Calu3 (cell line): ENCODE measurements around the gene ARID3B. TPM values are rescaled to one million over a fixed set of nuclear protein-coding genes. Genes with fewer than 3 reads are reported as not detected.

ENCODE experiments used
- BruUV-seq: library from RNA; stranded (reverse); fragments of 400-500 nt; replicated peaks from 2 replicates; lab custom pipeline; 2021; lab: Mats Ljungman, UMichigan
- CTCF ChIA-PET: fragments of 300-600 bp; sonication (Branson Sonifier 250); formaldehyde crosslinking; loops from one replicate; lab custom pipeline; 2022; ENCODE audit warnings: antibody characterized with exemption; lab: Charles Lee
- DNase-seq: peaks from one replicate; pipeline ENCODE4 v3.0.0; 2022
- H3K27ac Mint-ChIP-seq: one replicate; pipeline ENCODE4 v1.8.0; 2022; ENCODE audit warnings: mixed read lengths; ENCODE audit not compliant: unreplicated experiment
- H3K27me3 Mint-ChIP-seq: one replicate; pipeline ENCODE4 v1.8.0; 2022; ENCODE audit warnings: mixed read lengths; ENCODE audit not compliant: unreplicated experiment
- H3K36me3 Mint-ChIP-seq: one replicate; pipeline ENCODE4 v1.8.0; 2022; ENCODE audit warnings: mild to moderate bottlenecking, moderate library complexity, mixed read lengths; ENCODE audit not compliant: insufficient read depth, unreplicated experiment
- H3K4me1 Mint-ChIP-seq: one replicate; pipeline ENCODE4 v1.8.0; 2022; ENCODE audit warnings: mild to moderate bottlenecking, low read depth, mixed read lengths; ENCODE audit not compliant: unreplicated experiment
- H3K4me3 Mint-ChIP-seq: one replicate; pipeline ENCODE4 v1.8.0; 2022; ENCODE audit warnings: mild to moderate bottlenecking, low read depth, moderate library complexity, mixed read lengths; ENCODE audit not compliant: unreplicated experiment
- H3K9me3 Mint-ChIP-seq: one replicate; pipeline ENCODE4 v1.8.0; 2022; ENCODE audit warnings: low read depth, mixed read lengths; ENCODE audit not compliant: unreplicated experiment
- CTCF ChIP-seq: fragments of 200-600 bp; IDR thresholded peaks from one replicate; pipeline ENCODE4 v1.8.0; 2022; ENCODE audit warnings: antibody characterized with exemption; ENCODE audit not compliant: unreplicated experiment
- intact Hi-C: fragments of 100-400 bp; cut with micrococcal nuclease; formaldehyde crosslinking; loops from one replicate; pipeline ENCODE4 v1.10.0; 2022; ENCODE audit not compliant: unreplicated experiment
- total RNA-seq: library from RNA; stranded (reverse); gene quantifications from 2 replicates; pipeline ENCODE4 v1.2.3, GENCODE V29; 2022

The ARID3B gene
- total RNA-seq, 1 experiment from 2014 or later: 10.6 TPM

GRCh38 chr15:74584204-74584603 lies 43.2 kb downstream of the ARID3B start:
- Mint-ChIP-seq H3K4me3 (no peak overlapping the region), H3K36me3 (peaks cover 6% of the 10 kb centered on the region), H3K4me1 (no peaks in the 10 kb centered on the region), H3K9me3 (no peaks in the 10 kb centered on the region), H3K27me3 (no peaks in the 10 kb centered on the region), H3K27ac (no peak overlapping the region)
- no peak for TF ChIP-seq CTCF
- no peak for DNase-seq
- intact Hi-C loops: no loop called here
- no TSS peak for BruUV-seq
- CTCF ChIA-PET: interaction anchor here (0.8 kb wide), 1 partner anchor 190 kb away, joined by 3 read pairs; no protein-coding TSS in a partner anchor

GRCh38 chr15:74584779-74585178 lies 43.8 kb downstream of the ARID3B start:
- no peak overlapping the region for H3K4me3 Mint-ChIP-seq
- H3K27ac Mint-ChIP-seq: no peak overlapping the region
- TF ChIP-seq CTCF: no peak
- intact Hi-C loops: no loop called here
- no peaks in the 10 kb centered on the region for H3K9me3 Mint-ChIP-seq
- BruUV-seq: no TSS peak
- DNase-seq: no peak
- H3K27me3 Mint-ChIP-seq: no peaks in the 10 kb centered on the region
- CTCF ChIA-PET: no interaction called here
- no peaks in the 10 kb centered on the region for H3K4me1 Mint-ChIP-seq
- peaks cover 6% of the 10 kb centered on the region for H3K36me3 Mint-ChIP-seq

GRCh38 chr15:74585191-74585590 lies 44.2 kb downstream of the ARID3B start:
- CTCF ChIA-PET: no interaction called here
- Mint-ChIP-seq H3K4me1 (no peaks in the 10 kb centered on the region), H3K36me3 (peaks cover 6% of the 10 kb centered on the region), H3K27me3 (no peaks in the 10 kb centered on the region), H3K4me3 (no peak overlapping the region), H3K9me3 (no peaks in the 10 kb centered on the region), H3K27ac (no peak overlapping the region)
- intact Hi-C loops: no loop called here
- no peak for DNase-seq
- TF ChIP-seq CTCF: no peak
- no TSS peak for BruUV-seq

GRCh38 chr15:74585857-74586256 lies 44.8 kb downstream of the ARID3B start:
- no peaks in the 10 kb centered on the region for H3K27me3 Mint-ChIP-seq
- no peaks in the 10 kb centered on the region for H3K9me3 Mint-ChIP-seq
- no TSS peak for BruUV-seq
- H3K4me3 Mint-ChIP-seq: no peak overlapping the region
- DNase-seq: no peak
- TF ChIP-seq CTCF: no peak
- no peaks in the 10 kb centered on the region for H3K4me1 Mint-ChIP-seq
- H3K36me3 Mint-ChIP-seq: peaks cover 6% of the 10 kb centered on the region
- H3K27ac Mint-ChIP-seq: no peak overlapping the region
- intact Hi-C loops: no loop called here
- CTCF ChIA-PET: no interaction called here
